ENCODE data around the gene ACVRL1. TPM values are rescaled to one million over a fixed set of nuclear protein-coding genes. Genes with fewer than 3 reads are reported as not detected.

ACVRL1 gene
- total RNA-seq, 1 experiment from 2014 or later = not detected

GRCh38 chr12:51890133-51890464 lies 17.2 kb upstream of the ACVRL1 start:
- no peak overlapping the region for H3K23ac ChIP-seq (ENCODE audit: insufficient read length, low read depth, low read length)
- H3K18ac ChIP-seq (ENCODE audit: insufficient read length, low read depth, low read length) = no peak overlapping the region
- no peaks in the 10 kb centered on the region for H3K9me3 ChIP-seq (ENCODE audit: control insufficient read depth, low read depth, low read length)
- Mint-ChIP-seq H3K4me3 (no peak overlapping the region), H3K27ac (no peak overlapping the region), H3K4me1 (peaks cover 21 to 34% of the 10 kb centered on the region in 2 experiments), H3K9me3 (no peaks in the 10 kb centered on the region), H3K27me3 (ENCODE audit: low read depth) (peaks cover 16% of the 10 kb centered on the region), H3K36me3 (ENCODE audit: insufficient read depth in 1 of 3, low read depth in 3 of 3) (no peaks in the 10 kb centered on the region; a peak in 1 of 7 replicates)
- H3K4me1 ChIP-seq (ENCODE audit: insufficient read depth, low read length) = peaks cover 2% of the 10 kb centered on the region
- H3K4me2 ChIP-seq (ENCODE audit: insufficient read depth, insufficient read length, low read length) = no peak overlapping the region
- no CpG with 5 or more reads among the region's 2 CpGs for WGBS (ENCODE audit: extremely low coverage, insufficient read length, low lambda C conversion rate)
- no peak overlapping the region for H3K27ac ChIP-seq (ENCODE audit: insufficient read length, low read depth, low read length)
- no peak overlapping the region for H3T11ph ChIP-seq (ENCODE audit: low read length)
- no peak overlapping the region for H3K56ac ChIP-seq (ENCODE audit: insufficient read length, low read depth, low read length)
- no peaks in the 10 kb centered on the region for H4K20me1 ChIP-seq (ENCODE audit: control insufficient read depth, insufficient read depth, insufficient read length)
- no peak overlapping the region for H4K5ac ChIP-seq (ENCODE audit: insufficient read length, low read depth, low read length)
- H2AFZ ChIP-seq (ENCODE audit: low read length) = no peak overlapping the region
- H2BK120ac ChIP-seq (ENCODE audit: low read depth, low read length, poor library complexity, severe bottlenecking) = no peak overlapping the region
- no peak overlapping the region for H2AK5ac ChIP-seq (ENCODE audit: insufficient read length, low read length)
- H4K91ac ChIP-seq (ENCODE audit: insufficient read length, low read depth, low read length) = no peak overlapping the region
- no peak overlapping the region for H3K14ac ChIP-seq (ENCODE audit: insufficient read depth, low read length)
- no peaks in the 10 kb centered on the region for H3K79me1 ChIP-seq (ENCODE audit: insufficient read depth, low read depth, low read length, poor library complexity, severe bottlenecking)
- H3K4ac ChIP-seq (ENCODE audit: low read depth, low read length) = no peak overlapping the region
- H3K79me2 ChIP-seq (ENCODE audit: insufficient read depth, low read length) = no peaks in the 10 kb centered on the region
- TF ChIP-seq CTCF (conservative IDR thresholded peaks at IDR 0.05) = 0 out of 3 replicates have a peak, but pooled peaks have one; percentile 6
- DNase-seq = no peak
- no peak overlapping the region for H2BK12ac ChIP-seq (ENCODE audit: insufficient read length, low read depth, low read length)
- H2BK20ac ChIP-seq (ENCODE audit: low read depth, low read length, poor library complexity, severe bottlenecking) = no peak overlapping the region
- no peak overlapping the region for H4K8ac ChIP-seq (replicated peaks; ENCODE audit: insufficient read length, low read depth, low read length)
- no peak overlapping the region for H2BK5ac ChIP-seq (ENCODE audit: insufficient read length, low read length)
- H3K27me3 ChIP-seq (ENCODE audit: insufficient read depth, low read length) = peaks cover 2% of the 10 kb centered on the region; the same call in 1 of the 2 replicates
- H3K23me2 ChIP-seq (ENCODE audit: insufficient read length, low read depth, low read length, poor library complexity, severe bottlenecking) = no peaks in the 10 kb centered on the region
- no peak overlapping the region for H3K9ac ChIP-seq (ENCODE audit: extremely low read depth, insufficient read length, low read length)
- H2BK15ac ChIP-seq (ENCODE audit: low read depth, low read length) = no peak overlapping the region
